Stimulated activated CD4-positive, alpha-beta T cell treated with anti-CD3 and anti-CD28 coated beads, Interleukin-1b, Interleukin-23, amount 100 ng/mL, for 1 hour (primary cell): ENCODE measurements around the gene C2orf92.
A peak's percentile ranks its signal among the peaks of the same experiment; 100 is the strongest.
"Not testable (repeated sequence)": the region's sequence is repeated elsewhere in the genome, so short reads cannot be mapped to it uniquely, and the experiment has no call there.

Experiments
- DNase-seq, 2 donors: peaks; one replicate each; pipeline ENCODE4 v3.0.0-alpha.2; 2020; ENCODE audit warnings: low read depth in 2 of 2

C2orf92 gene

DNA sequence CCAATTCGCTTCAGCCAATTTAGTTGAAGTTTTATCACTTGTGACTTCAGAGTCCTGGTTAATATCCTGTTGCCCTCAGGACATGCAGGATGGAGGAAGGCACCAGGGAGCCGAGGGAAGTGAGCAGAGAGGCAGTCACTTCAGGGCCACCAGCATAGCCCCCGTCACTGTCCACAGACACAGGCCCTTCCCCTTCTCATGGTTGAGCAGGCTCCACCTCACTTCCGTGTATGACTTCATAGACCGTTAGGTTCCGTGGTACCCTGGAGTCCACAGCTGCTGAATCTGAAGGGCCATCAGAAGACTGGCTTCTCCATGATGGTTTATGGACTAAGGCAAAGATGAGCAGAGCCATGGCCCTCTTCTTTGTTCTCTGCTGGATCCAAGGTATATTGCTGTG, at the start of gene C2orf92:
C2orf92 (plus strand) TSS at position 266 of the 400 bp plus-strand sequence; CDS start at position 342, 76 bp downstream.
- DNase-seq = no peak

DNA sequence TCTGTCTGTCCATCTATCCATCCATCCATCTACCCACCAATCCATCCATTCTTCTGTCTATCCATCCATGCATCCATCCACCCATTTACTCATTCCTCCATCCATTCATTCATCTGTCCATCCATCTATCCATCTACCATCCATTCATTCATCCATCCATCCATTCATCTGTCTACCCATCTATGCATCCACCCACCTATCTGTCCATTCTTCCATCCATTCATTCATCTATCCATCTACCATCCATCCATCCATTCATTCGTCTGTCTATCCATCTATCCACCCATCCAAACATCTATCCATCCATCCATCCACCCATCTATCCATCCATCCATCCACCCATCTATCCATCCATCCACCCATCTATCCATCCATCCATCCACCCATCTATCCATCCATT, 49.0 kb upstream of the C2orf92 start:
- not testable (repeated sequence) for DNase-seq

DNA sequence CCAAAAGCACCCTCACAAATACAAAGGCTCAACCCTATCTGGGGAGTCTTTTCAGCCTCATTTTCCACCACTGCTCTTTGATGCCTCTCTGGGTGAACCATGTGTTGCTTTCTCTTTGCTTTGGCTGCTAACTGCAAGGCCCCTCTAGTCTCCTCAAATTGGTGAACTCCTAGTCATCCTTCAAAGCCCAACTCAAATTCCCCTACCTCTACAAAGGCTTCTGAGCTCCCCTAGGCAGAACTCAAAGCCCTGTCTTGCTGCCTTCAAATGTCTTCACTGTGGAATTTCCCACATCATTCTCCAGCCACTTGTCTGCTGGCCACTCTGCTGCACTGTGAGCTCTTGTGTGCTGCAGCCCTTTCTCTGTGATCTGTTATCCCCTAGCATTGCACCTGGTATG, 46.5 kb upstream of the C2orf92 start:
- not testable (repeated sequence) for DNase-seq

DNA sequence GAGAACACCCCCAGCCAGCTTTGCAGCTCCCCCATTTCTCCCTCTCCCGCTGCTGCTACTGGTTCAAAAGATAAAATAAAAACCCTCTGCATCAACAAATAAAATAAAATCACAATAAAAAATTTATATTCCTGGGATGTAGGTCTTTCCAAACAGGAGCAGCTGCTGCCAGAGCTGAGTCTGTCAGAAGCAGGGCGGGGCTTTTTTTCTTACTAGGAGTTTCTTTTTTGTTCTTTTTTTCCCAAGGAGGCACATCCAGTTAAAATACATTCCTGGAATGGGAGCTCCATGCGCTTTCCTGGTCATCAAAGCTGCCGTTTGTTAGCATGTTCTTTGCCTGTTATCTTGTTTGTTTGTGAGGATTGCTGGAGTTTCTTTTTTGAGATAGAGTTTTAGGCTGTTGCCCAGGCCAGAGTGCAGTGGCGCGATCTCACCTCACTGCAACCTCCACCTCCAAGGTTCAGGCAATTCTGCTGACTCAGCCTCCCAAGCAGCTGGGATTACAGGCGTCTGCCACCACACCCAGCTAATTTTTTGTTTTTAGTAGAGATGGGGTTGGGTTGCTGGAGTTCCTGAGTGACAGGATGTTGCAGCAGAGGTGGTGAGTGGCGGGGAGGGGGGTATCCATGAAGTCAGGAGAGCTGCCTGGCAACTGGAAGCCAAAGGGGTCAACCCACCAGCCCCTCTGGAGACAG, 44.0 kb upstream of the C2orf92 start:
- not testable (repeated sequence) for DNase-seq

DNA sequence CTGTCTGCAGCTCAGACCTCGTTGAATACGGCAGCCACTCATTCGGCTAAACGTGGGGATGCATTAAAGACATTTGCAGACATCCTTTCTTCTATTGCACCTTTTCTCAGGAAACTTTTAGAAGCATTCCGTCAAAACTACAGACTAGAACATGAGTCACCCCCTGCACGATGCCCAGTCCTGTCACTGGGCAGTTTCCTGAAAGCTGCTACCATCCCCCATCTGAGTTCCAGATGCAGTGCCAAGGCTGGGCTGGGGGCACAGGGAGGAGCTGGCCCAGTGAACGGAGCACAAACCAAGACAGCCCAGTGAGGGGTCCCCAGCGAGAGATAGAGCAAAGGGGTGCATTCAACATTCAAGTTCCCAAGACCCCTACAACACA, 43.5 kb upstream of the C2orf92 start:
- not testable (repeated sequence) for DNase-seq

DNA sequence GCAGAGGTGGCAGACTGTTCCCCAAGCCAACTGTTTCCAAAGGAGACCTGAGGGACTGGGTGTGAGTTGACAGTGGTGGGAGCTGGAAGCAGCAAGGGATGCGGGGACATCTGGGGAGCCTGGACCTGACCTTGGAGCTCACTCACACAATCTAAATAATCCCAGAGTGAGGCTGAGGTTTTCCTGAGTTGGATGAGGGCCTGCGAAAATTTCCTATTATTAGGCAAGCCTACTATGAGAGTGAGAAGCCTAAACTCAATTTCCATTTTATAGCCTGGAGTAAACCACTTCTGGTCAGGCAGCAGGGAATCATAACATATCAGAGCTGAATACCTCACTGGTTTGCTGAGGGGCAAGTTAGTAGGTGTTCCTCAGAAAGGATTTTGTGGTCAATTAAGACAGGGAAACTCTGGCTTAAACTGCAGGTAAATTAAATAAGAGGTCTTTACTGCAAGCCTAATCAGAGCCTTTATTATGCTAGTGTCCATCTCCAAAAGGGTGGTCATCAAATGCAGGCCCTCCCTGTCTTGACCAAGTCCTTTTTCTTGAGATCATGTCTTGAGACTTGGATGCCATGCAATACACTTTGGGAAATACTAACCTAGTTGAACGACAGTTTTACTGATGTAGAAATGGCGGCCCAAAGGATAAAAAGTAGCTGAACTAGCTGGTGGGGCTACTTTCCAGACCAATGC, 25.3 kb upstream of the C2orf92 start:
- no peak for DNase-seq

DNA sequence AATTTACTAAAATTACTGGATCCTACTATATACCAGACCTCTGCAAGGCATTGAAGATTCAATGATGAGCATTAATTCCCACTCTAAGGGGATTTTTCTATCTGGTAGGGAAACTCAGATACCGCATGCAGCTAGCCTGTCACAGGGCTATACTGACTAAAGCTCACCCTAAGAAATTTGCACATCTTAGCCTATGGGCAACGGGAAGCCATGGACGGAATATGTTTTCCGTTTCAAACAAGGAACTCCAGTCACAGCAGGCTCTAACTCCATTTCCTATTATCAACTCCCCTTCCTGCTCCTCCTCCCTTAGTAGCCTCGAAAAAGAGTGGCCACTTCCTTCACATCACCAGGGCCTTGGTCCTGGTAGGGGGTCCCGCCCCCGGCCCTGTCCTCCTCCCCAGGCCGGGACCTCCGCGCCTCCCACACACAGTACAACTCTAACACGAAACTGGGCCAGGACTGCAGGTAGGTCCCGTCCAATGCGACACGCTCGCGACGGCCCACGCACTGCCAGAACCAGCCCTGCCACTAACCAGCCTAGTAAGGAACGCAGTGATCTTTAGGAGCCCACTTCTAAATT, 24.3 kb upstream of the C2orf92 start:
- peak in 1 of 2 donors; percentile 26 for DNase-seq

DNA sequence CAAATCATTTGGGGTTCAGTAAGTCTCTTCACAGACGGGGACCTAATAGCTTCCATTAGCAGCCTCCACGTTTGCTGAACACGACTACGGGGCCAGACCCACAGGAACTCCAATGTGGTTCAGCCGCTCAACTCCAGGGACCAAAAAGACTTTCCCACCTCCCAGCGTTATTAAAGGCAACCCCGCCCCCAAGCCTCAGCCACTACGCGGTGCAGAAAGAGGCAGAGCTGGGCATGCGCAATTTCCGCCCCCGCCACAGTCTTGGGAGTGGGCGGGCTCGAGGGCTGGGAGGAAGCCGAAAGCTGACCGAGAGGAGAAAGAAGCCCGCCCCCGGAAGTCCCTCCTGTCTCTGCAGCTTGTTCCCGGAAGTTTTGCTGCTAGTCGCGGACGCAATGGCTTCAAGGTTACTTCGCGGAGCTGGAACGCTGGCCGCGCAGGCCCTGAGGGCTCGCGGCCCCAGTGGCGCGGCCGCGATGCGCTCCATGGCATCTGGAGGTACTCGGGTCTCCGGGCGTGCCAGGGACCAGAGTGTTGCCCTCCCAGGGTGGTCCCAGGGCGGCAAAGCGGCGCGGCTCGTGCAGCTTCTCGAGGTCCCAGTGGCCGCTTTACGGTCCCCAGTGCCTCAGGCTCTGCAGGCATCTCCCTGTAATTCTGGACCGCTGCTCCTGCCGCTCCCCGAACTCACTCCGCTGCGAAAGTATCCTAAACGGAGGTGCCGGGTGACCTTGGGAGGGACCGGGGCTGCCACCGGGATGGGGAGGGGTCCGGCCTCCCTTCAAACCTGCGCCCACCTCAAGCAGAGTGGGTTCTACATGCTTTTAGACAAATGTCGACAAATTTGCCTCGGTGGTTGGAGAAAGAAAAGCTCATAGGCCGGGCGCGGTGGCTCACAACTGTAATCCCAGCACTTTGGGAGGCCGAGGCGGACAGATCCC, 23.6 kb upstream of the C2orf92 start, which contains the start of gene COX5B:
COX5B (plus strand) TSS at position 368 of the 935 bp plus-strand sequence; CDS start at position 393, 25 bp downstream.
- DNase-seq = peak; percentile 95 to 96

DNA sequence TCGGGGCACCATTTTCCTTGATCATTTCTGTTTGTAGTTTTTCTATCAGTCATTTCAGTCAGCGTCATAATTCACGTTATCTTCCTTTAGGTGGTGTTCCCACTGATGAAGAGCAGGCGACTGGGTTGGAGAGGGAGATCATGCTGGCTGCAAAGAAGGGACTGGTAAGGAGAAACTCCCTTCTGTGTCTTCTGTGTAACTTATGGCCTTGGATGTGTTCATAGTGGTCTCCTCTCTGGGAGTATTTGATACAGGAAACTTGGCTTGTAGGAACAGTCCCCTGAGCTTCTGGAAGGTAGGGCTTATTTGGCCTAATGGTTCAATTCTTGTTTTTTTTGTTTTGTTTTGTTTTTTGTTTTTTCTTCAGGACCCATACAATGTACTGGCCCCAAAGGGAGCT, 22.5 kb upstream of the C2orf92 start:
- no peak for DNase-seq

DNA sequence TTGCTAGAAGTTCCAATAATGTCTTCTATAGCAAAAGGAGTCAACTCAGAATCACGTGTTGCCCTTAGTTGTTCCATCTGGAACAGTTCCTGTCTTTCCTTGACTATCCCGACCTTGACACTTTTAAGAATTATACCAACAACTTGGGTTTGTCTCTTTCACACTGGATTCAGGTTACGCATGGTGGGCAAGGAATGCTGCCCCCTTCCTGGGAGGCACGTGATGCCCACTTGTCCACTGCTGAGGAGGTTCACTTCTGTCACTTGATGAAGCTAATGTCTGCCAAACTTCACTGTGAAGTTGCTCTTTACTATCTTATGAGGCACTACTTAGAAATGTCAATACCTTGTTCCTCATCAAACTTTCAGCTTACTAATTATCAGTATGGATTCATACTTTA, 18.4 kb upstream of the C2orf92 start:
- no peak for DNase-seq

DNA sequence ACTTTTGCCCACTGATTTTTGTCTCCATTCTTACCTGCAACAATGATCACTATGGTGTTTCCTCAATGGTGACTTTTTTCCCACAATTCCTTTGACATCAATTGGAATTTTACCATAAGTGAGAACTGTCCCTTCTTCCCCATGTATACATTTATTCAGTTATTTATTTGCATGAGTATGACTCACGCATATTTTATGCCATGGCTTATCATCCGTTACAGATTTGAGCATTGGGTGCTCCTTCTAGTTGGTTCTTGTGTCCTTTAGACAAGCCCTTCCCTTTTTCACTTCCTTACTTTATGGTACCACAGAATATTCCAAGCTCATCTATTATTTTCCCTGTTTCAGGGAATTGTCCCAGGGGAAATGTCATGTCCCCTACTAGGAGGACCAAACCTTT, 16.0 kb upstream of the C2orf92 start:
- DNase-seq = no peak

DNA sequence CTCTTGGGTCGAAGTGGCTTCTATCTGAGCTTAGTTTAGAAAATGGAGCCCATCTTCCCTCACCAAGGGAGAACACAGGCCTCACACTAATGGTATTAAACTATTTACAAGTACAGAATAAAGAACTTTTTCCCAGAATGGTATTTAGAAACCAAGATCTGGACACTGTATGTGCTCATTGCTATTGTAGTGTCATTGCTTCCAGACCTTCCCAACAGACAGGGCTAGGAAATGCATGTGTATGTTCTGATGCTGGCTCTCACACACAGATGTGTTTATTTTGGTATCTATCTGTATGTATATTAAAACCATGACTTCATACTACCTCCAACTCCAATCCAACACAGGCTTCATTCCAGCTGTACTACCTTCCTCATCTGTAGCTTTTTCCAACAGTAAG, 15.6 kb upstream of the C2orf92 start:
- no peak for DNase-seq

DNA sequence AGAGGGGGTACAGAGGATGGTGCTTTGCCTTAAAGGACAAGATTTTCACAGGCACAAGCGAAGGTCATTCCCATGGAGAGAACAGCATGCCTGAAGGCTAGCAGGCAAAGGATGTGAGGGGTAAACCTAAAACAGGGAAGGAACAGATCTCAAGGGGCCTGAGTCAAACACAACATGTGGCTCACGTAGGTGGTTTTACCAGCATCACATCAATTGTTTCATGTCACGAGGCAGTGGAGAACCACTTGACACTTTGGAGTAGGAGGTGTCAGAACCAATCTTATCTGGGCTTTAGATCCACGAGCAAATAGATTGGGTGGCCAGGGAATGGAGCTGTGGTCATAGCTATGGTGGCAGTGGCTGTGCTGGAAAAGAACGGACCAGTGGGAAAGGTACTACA, 15.2 kb upstream of the C2orf92 start:
- no peak for DNase-seq

DNA sequence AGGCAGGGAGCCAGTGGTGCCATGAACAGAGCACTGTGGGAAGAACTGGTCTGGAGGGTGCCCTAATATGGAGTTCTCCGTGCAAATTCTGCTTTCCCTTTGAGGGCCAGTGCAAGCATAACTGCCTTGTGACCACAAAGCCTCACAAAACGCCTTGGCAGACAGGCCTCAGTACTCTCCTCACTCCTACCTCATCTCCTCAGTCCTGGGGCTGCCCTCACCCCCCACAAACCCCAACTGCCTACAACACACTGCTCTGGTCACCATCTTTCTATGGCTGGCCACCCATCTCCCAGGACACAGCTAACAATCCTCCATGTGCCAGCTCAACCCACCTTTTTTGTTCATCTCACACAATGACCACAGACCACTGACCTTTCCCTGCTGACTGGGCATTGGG, 14.7 kb upstream of the C2orf92 start:
- DNase-seq = no peak

DNA sequence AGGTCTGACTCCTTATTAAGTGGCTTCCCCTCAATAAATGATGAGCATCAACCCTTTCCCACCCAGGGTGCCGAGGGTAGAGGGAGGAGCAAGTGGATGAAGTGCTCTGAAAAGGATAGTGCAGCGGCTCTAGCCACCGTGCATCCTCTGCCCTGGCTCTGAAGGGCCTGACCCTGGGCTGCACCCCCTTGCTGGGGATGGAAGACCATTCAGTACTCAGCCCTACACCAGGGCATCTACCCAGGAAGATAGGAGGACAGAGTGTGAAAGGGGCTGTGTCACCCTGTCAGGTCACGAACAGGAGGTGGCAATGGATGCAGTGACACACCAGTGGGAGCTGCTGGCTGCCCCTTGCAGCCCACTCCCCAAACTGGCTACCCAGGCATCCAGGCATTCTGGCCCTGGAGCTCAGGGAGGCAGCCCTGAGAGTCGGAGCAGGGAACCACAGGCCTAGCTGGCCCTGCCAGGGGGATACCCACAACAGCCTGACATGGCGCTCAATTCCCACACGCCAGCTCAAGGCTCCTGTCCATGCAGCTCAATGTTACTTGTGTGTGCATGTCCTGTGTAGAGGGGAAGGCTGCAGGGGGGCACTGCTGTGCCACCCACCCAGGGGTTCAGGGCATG, 13.3 kb upstream of the C2orf92 start:
- DNase-seq = no peak

DNA sequence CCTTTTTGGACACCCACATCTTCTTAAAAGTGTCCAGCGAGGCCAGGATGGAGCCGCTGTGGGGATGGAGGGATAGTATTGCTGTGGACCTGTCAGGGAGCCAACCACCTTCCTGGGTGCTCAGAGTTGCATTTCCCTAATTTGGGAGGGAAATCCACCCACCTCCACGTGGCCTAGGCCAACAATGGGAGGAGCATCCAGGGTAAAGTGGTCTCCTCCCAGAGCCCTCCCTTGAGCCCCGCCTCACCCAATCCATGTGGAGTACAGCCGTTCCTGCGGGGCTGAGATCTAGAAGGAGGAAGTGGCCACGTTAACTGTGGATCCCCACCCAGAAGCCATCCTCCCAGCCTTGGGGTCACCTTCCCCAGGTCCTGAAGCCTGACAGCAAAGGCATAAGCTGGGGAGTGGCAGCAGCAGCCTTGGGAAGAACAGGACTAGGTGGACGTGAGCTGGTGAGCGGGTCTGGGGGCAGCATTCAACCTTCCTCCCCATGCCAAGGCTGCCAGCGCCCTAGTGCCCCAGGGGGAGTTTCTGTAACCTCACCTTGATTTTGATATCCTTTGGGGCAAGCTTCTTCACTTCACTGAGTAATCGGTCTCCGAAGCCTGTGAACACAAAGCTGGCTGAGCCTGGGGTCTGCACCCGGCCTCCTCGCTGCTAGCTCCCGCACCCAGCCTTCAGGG, 12.5 kb upstream of the C2orf92 start:
- DNase-seq = no peak

DNA sequence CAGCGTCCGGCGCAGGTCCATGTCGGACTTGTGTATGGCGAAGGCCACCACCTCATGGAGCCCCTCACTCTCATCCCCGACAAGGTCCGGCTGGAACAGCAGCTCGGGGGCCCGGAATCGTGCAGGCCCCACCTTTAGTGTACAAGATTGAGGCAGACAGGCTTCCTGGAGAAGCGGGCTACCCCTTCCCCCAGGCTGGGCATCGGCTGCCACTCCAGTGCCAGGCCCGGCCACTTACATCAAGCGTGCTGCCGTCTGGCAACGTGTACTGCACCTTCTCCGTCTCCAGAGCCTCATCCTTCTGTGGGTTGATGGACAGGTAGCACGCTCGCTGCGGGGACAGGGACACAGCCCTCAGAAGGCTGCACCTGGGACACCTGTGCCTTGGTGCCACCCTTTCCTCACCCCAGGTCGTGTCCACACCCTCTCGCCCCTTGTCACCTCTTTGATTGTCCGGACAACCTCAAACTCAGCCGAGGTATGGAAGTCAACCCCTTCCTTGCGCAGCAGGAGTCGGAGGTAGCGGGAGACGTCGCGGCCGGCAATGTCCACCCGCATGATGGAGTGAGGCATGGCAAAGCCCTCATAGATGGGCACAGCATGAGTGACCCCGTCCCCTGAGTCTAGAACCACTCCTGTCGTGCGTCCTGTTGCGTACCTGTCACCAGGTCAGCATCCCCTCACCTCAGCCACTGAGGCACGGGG, 11.4 kb upstream of the C2orf92 start:
- no peak for DNase-seq

DNA sequence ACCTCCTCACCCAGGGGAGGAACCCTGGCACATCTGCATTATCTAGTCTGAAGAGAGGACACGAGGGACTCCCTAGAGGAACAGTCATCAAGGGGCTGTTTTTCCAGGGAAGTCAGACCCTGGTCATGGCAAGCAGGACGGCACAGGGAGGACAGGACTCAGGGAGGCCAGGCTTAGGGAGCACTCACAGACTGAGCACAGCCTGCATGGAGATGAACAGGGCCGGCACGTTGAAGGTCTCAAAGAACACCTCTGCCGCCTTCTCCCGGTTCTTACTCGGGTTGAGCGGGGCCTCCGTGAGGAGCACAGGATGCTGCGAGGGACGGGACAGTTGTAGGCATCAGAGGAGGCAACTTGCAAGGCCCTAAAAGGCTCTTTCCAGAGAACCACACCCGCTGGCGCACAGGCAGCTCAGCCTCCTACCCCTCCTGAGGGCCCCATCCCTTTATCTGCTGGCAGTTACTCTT, 10.8 kb upstream of the C2orf92 start:
- no peak for DNase-seq

DNA sequence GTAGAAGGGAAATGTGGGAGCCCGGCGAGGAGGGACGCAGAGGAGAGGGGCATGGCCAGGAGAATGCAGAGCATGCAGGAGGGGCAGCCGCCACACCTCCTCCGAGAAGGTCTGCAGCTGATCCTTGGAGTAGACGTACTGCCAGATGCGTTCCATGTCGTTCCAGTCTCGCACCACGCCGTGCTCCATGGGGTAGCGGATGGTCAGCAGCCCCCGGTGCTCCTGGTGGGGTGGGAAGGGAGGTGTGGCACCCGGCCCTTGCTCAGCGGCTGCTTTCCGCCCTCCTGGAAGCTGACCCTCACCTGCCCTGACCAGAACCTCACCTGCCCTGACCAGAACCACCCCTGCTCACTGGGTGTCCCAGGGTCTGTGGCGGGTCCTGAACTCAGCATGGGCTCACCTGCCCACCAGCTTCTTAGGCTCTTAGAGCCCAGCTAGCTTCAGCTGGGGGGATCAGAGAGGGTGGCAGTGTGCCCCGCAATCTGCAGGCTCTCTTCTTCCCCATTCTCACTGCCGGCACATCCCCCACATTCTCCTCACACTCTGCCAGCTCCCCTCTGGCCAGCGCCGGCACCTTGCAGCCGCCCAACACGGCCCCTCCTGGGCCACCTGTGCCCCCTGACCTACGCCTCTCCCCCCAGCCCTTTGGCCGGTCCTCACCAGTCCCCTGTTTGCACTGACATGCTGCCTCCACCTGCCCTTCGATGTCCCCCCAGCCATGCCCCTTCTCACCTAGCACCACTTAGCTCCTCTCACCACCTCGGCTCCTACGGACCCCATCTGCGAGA, 10.1 kb upstream of the C2orf92 start:
- no peak for DNase-seq
